ENCODE measurements around the gene ATXN1. TPM values are rescaled to one million over a fixed set of nuclear protein-coding genes. Genes with fewer than 3 reads are reported as not detected.

ATXN1 gene
- total RNA-seq, 1 experiment from 2014 or later, result 8.1 TPM

DNA sequence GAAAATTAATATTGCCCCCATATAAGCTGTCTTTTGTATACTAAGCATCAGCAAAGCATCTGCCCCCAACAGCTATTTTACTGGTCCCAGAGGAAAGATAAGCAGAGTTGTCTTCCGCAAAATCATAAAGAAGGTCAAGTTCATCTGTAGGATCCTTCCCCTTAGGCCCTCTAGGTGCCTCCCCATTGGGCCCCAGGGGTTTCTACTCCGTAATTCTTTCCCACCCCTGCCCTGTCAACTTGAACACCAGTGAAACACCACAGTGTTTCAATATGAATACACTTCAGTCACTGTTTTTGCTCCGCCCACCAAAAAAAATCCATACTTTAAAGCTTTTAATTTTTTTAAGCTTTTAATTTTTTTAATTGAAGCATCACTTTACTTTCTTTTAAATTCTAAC lies 159.2 kb downstream of the ATXN1 start:
- ATAC-seq (no peak), DNase-seq (ENCODE audit: low spot score) (no peak)
- no peaks in the 10 kb centered on the region for H3K9me3 Mint-ChIP-seq
- ChIA-PET CTCF (no interaction called here), POLR2A (no interaction called here)
- H3K27me3 Mint-ChIP-seq (ENCODE audit: low read depth), result no peaks in the 10 kb centered on the region
- no peaks in the 10 kb centered on the region for H3K36me3 Mint-ChIP-seq
- TF ChIP-seq, protein P1, sequence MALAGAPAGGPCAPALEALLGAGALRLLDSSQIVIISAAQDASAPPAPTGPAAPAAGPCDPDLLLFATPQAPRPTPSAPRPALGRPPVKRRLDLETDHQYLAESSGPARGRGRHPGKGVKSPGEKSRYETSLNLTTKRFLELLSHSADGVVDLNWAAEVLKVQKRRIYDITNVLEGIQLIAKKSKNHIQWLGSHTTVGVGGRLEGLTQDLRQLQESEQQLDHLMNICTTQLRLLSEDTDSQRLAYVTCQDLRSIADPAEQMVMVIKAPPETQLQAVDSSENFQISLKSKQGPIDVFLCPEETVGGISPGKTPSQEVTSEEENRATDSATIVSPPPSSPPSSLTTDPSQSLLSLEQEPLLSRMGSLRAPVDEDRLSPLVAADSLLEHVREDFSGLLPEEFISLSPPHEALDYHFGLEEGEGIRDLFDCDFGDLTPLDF (CRISPR knock-in tag; IDR thresholded peaks at IDR 0.05), result no peak
- TF ChIP-seq NFYB (CRISPR knock-in tag; conservative IDR thresholded peaks at IDR 0.05; ENCODE audit: low read depth) (no peak), ZNF219 (CRISPR knock-in tag; IDR thresholded peaks at IDR 0.05; ENCODE audit: borderline replicate concordance) (no peak), RELA (CRISPR knock-in tag; IDR thresholded peaks at IDR 0.05; ENCODE audit: borderline replicate concordance) (no peak), FOXJ3 (CRISPR knock-in tag; IDR thresholded peaks at IDR 0.05; ENCODE audit: borderline replicate concordance) (no peak), ZNF671 (CRISPR knock-in tag; IDR thresholded peaks at IDR 0.05) (no peak), FOXP1 (CRISPR knock-in tag; IDR thresholded peaks at IDR 0.05; ENCODE audit: borderline replicate concordance) (no peak), ZNF423 (CRISPR knock-in tag; IDR thresholded peaks at IDR 0.05) (no peak), NR1H2 (CRISPR knock-in tag; IDR thresholded peaks at IDR 0.05) (no peak), OVOL2 (CRISPR knock-in tag; IDR thresholded peaks at IDR 0.05; ENCODE audit: borderline replicate concordance) (no peak), CREM (CRISPR knock-in tag; IDR thresholded peaks at IDR 0.05) (no peak), ZNF138 (CRISPR knock-in tag; conservative IDR thresholded peaks at IDR 0.05) (no peak), CBFB (CRISPR knock-in tag; IDR thresholded peaks at IDR 0.05; ENCODE audit: low read depth) (no peak)
- TF ChIP-seq, protein P2, sequence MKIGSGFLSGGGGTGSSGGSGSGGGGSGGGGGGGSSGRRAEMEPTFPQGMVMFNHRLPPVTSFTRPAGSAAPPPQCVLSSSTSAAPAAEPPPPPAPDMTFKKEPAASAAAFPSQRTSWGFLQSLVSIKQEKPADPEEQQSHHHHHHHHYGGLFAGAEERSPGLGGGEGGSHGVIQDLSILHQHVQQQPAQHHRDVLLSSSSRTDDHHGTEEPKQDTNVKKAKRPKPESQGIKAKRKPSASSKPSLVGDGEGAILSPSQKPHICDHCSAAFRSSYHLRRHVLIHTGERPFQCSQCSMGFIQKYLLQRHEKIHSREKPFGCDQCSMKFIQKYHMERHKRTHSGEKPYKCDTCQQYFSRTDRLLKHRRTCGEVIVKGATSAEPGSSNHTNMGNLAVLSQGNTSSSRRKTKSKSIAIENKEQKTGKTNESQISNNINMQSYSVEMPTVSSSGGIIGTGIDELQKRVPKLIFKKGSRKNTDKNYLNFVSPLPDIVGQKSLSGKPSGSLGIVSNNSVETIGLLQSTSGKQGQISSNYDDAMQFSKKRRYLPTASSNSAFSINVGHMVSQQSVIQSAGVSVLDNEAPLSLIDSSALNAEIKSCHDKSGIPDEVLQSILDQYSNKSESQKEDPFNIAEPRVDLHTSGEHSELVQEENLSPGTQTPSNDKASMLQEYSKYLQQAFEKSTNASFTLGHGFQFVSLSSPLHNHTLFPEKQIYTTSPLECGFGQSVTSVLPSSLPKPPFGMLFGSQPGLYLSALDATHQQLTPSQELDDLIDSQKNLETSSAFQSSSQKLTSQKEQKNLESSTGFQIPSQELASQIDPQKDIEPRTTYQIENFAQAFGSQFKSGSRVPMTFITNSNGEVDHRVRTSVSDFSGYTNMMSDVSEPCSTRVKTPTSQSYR (CRISPR knock-in tag; IDR thresholded peaks at IDR 0.05), result no peak
- TF ChIP-seq, protein P3, sequence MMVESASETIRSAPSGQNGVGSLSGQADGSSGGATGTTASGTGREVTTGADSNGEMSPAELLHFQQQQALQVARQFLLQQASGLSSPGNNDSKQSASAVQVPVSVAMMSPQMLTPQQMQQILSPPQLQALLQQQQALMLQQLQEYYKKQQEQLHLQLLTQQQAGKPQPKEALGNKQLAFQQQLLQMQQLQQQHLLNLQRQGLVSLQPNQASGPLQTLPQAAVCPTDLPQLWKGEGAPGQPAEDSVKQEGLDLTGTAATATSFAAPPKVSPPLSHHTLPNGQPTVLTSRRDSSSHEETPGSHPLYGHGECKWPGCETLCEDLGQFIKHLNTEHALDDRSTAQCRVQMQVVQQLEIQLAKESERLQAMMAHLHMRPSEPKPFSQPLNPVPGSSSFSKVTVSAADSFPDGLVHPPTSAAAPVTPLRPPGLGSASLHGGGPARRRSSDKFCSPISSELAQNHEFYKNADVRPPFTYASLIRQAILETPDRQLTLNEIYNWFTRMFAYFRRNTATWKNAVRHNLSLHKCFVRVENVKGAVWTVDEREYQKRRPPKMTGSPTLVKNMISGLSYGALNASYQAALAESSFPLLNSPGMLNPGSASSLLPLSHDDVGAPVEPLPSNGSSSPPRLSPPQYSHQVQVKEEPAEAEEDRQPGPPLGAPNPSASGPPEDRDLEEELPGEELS (CRISPR knock-in tag; IDR thresholded peaks at IDR 0.05), result no peak
- TF ChIP-seq, protein P4, sequence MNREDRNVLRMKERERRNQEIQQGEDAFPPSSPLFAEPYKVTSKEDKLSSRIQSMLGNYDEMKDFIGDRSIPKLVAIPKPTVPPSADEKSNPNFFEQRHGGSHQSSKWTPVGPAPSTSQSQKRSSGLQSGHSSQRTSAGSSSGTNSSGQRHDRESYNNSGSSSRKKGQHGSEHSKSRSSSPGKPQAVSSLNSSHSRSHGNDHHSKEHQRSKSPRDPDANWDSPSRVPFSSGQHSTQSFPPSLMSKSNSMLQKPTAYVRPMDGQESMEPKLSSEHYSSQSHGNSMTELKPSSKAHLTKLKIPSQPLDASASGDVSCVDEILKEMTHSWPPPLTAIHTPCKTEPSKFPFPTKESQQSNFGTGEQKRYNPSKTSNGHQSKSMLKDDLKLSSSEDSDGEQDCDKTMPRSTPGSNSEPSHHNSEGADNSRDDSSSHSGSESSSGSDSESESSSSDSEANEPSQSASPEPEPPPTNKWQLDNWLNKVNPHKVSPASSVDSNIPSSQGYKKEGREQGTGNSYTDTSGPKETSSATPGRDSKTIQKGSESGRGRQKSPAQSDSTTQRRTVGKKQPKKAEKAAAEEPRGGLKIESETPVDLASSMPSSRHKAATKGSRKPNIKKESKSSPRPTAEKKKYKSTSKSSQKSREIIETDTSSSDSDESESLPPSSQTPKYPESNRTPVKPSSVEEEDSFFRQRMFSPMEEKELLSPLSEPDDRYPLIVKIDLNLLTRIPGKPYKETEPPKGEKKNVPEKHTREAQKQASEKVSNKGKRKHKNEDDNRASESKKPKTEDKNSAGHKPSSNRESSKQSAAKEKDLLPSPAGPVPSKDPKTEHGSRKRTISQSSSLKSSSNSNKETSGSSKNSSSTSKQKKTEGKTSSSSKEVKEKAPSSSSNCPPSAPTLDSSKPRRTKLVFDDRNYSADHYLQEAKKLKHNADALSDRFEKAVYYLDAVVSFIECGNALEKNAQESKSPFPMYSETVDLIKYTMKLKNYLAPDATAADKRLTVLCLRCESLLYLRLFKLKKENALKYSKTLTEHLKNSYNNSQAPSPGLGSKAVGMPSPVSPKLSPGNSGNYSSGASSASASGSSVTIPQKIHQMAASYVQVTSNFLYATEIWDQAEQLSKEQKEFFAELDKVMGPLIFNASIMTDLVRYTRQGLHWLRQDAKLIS (CRISPR knock-in tag; IDR thresholded peaks at IDR 0.05; ENCODE audit: borderline replicate concordance), result no peak
- TF ChIP-seq, protein P5, sequence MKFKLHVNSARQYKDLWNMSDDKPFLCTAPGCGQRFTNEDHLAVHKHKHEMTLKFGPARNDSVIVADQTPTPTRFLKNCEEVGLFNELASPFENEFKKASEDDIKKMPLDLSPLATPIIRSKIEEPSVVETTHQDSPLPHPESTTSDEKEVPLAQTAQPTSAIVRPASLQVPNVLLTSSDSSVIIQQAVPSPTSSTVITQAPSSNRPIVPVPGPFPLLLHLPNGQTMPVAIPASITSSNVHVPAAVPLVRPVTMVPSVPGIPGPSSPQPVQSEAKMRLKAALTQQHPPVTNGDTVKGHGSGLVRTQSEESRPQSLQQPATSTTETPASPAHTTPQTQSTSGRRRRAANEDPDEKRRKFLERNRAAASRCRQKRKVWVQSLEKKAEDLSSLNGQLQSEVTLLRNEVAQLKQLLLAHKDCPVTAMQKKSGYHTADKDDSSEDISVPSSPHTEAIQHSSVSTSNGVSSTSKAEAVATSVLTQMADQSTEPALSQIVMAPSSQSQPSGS (CRISPR knock-in tag; IDR thresholded peaks at IDR 0.05; ENCODE audit: borderline replicate concordance, low read depth), result no peak
- TF ChIP-seq, protein P6, sequence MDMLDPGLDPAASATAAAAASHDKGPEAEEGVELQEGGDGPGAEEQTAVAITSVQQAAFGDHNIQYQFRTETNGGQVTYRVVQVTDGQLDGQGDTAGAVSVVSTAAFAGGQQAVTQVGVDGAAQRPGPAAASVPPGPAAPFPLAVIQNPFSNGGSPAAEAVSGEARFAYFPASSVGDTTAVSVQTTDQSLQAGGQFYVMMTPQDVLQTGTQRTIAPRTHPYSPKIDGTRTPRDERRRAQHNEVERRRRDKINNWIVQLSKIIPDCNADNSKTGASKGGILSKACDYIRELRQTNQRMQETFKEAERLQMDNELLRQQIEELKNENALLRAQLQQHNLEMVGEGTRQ (CRISPR knock-in tag; IDR thresholded peaks at IDR 0.05), result no peak
- H3K4me1 Mint-ChIP-seq, result peaks cover 9% of the 10 kb centered on the region
- no peak overlapping the region for H3K4me3 Mint-ChIP-seq
- no peak overlapping the region for H3K27ac Mint-ChIP-seq

All from WTC11 (cell line).